ENCODE measurements around the gene MCUB. TPM values are rescaled to one million over a fixed set of nuclear protein-coding genes. Genes with fewer than 3 reads are reported as not detected.

MCUB gene
- total RNA-seq, 2 donors from 2014 or later = 25.9 to 27.7 TPM

DNA sequence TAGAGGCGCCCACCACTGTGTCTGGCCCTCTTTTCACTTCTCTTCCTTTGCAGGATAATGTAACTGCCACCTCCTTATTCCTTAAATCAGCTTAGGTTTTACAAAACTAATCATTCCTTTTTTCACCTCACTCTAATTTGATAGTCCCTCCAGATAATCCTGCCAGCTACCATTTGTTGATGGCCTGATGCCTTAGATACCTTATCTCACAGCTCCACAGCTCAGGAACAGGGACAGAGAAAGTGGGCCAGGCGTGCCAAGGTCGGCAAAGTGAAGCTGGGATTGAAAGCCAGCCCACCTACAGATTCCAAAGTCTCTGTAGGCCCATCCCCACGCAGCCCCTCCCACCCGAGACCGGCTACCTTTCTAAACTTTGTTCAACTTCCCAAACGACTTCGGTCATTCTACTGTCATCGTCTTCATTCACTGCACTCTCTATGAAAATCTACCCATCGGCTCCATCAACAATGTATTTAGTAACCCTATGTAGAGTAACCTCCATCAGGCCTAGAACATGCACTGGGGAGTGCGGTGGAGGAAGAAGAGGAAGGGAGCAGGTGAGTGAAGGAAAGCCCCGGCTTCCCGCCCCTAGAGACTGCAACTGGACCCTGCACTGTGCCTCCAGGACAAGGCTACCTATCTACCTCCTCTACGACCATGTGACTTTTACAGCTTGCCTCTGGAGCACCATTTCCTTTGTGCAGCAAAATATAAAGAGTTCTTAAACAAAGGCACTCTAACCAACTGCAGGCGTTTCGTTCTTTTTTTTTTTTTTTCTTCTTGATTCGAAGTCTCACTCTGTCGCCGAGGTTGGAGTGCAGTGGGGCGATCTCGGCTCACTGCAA, 141.7 kb downstream of the MCUB start:
- ATAC-seq = no peak
- no peak for DNase-seq
- intact Hi-C loops (cut with DNase I) = loop anchor here in 1 of 2 donors (5.0 to 10.0 kb wide), 2 partner anchors 113 to 276 kb away; partner anchors contain the start of gene GAR1

DNA sequence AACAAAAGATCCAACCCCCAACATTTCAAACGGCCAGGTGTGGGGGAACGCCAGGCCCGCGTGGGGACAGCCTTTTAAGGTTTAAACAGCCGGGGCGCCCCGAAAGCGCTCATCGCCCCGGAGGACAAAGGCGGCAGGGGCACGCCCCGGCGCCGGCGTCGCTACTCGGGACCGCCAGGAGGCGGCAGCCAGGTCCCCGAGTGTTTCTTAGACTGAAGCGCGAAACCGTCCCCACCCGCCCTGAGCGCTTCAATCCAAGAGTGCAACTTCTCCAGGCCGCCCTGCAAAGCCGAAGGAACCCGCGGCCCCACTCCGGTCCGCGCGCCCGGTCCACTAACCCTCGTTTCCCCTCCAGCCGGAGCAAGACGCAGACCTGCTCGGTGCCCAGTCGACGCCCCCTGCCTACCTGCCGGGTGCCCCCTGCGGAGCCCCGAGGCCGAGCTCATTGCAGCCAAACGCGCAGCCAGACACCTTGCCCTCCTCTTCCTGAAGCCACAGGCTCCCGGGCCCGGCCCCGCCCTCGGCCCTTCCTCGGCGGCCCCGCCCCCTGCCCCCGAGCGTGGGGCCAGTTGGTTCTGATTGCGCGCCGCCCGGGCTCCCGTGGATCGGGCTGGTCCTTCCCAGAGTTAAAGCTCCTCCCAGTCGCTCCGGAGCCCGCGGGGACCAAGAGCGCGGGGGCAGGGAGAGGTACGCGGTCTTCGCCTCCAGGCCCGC, 143.1 kb downstream of the MCUB start, which contains the start of gene CASP6:
Gene CASP6 (minus strand): TSS at position 496 of the 714 bp plus-strand sequence. CDS start 50 bp downstream, at position 446.
- intact Hi-C loops (cut with DNase I) = loop anchor here in 1 of 2 donors (5.0 to 10.0 kb wide), 2 partner anchors 112 to 274 kb away; partner anchors contain the start of gene GAR1
- DNase-seq (peak; percentile 89), ATAC-seq (peak; percentile 96 to 98)

DNA sequence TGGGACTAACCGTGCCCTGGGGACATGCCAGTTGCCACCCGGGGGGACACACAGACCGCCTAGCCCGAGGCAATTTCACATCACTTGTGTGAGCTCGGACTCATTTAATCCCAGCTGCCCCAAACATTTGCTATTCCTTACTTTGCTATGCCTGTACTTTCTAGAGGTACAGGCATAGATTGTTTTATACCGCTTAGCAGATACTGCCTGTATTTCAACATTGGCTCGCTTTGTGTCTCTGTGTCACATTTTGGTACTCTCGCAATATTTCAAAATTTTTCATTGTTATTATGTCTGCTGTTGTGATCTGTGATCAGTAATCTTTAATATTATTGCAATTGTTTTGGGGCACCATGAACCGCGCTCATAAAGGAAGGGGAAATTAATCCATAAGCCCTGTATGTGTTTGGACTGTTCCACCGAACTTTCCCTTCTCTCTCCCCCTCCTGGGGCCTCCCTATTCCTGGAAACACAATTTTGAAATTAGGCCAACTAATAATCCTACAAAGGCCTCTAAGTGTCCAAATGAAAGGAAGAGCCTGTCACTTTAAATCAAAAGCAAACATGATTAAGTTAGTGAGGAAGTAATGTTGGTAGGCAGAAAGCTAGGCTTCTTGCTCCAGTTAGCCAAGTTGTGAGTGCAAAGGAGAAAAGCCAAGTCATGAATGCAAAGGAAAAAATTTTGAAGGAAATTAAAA, 143.8 kb downstream of the MCUB start:
- ATAC-seq = peak in 1 of 2 donors; percentile 16
- DNase-seq = no peak
- intact Hi-C loops (cut with DNase I) = loop anchor here in 1 of 2 donors (5.0 to 10.0 kb wide), 2 partner anchors 111 to 273 kb away; partner anchors contain the start of gene GAR1

DNA sequence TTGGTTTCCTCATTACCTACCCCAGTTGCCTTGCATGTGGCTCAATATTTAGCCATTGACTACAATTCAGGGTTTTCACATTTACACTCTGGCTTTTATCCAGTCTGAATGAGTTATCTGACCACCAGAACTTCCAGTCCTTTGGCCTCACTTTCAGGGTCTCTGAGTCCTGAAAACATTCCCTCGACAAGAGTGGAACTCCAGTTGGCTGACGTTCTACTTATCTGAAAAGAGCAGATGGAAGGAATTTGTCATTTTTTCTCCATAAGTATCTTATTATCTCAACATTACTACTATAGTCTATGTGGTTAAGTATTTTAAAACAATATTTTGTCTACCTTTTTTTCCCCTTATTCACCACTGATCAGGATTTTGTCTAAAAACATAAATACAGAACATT, 148.4 kb downstream of the MCUB start:
- ATAC-seq = no peak
- intact Hi-C loops (cut with DNase I) = loop anchor here in 1 of 2 donors (10.0 kb wide), 1 partner anchor 106 kb away; the partner anchor contains the start of gene GAR1
- no peak for DNase-seq

DNA sequence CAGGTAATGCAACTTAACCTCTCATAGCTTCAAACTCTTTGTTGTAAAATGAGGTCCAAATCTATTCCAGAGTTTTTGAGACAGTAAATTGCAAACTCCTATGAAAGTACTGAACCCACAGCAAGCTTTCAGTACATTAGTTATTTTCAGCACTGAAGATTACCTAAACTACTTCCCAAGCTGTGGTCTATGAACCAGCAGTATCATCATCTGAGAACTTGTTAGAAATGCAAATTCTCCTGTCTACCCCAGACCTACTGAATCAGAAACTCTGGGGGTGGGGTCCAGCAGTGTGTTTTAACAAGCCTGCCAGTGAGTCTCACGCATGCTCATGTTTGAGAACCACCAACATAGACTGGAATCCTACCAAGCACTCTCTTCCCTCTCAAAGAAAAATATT, 148.9 kb downstream of the MCUB start:
- intact Hi-C loops (cut with DNase I) = loop anchor here in 1 of 2 donors (10.0 kb wide), 1 partner anchor 106 kb away; the partner anchor contains the start of gene GAR1
- ATAC-seq (no peak), DNase-seq (no peak)

DNA sequence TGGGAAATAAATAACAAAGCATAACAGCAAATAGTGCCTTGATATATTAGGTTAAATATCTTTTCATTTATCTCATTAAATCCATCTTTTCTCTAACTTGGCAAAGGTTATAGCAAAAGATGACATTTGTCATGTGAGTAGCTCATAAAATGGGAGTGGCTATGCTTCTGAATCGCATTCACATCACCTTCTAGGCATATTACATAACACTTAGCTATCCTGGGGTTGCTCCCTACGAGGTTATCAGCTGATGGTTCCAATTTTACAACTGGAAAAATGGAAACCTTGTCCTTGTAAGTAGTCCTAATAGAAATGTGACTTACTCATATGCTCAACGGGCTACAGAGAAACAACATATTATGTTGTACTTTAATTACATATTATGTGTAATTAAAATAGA, 153.5 kb downstream of the MCUB start:
- intact Hi-C loops (cut with DNase I) = no loop called here
- ATAC-seq (no peak), DNase-seq (no peak)

DNA sequence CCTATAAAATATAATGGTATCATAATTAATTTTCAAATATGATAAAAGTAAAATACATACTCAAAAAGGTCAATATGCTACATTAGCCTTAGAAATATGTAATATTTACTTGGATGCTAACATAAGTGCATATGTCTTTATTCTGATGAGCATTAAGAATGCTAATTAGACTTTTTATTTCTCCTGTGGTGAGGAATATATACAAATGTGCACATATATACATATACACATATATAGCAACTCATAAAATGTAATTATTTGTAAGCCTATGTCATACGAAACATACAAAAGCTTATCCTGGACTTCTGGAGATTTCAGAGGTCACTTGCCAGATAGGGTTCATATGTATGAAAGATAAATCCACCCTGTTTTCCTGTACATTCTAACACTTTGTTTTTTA, 158.7 kb downstream of the MCUB start:
- no peak for ATAC-seq

DNA sequence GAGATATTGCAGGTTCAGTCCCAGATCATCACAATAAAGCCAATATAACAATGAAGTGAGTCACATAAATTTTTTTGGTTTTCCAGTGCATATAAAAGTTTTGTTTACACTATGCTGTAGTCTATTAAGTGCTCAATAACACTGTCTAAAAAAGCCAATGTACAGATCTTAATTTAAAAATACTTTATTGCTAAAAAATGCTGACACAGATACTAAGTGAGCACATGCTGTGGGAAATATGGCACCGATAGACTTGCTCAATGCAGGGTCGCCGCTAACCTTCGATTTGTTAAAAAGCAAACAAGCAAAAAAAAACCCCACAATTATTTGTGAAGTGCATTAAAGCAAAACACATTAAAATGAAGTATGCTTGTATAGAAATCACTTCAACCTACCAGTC, 159.6 kb downstream of the MCUB start:
- ATAC-seq (no peak), DNase-seq (no peak)
- intact Hi-C loops (cut with DNase I) = no loop called here

More for the DNA sequence above, 158.7 kb downstream of the MCUB start:
- intact Hi-C loops (cut with DNase I) = no loop called here
- no peak for DNase-seq

DNA sequence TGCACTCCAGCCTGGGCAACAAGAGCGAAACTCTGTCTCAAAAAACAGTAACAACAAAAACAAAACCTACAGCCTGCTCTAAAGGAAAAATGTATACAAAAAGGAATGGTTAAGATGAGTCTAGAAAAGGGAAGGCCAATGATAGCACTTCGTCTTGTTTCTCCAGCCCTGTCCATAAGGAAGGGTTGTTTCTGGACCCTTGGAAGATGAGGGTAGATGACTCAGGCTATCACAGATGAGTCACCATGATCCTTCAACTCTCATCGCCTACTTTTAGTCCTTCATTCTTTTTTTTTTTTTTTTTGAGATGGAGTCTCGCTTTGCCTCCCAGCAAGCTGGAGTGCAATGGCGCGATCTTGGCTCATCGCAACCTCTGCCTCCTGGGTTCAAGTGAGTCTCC, 161.0 kb downstream of the MCUB start:
- DNase-seq (no peak), ATAC-seq (peak in 1 of 2 donors; percentile 34)
- intact Hi-C loops (cut with DNase I) = no loop called here

DNA sequence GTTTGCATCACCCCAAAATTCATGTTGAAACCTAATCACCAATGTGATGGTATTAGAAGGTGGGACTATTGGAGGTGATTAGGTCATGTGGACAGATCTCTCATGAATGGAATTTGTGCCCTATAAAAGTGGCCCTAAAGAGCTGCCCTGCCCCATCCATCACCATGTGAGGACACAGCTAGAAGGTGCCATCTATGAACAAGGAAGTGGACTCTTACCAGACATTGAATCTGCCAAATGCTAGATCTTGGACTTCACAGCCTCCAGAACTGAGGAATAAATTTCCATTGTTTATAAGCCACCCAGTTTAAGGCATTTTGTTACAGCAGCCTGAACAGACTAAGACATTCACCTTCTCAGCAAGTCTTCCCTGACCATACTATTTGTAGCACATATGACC, 162.3 kb downstream of the MCUB start:
- intact Hi-C loops (cut with DNase I) = no loop called here
- ATAC-seq = no peak
- no peak for DNase-seq

DNA sequence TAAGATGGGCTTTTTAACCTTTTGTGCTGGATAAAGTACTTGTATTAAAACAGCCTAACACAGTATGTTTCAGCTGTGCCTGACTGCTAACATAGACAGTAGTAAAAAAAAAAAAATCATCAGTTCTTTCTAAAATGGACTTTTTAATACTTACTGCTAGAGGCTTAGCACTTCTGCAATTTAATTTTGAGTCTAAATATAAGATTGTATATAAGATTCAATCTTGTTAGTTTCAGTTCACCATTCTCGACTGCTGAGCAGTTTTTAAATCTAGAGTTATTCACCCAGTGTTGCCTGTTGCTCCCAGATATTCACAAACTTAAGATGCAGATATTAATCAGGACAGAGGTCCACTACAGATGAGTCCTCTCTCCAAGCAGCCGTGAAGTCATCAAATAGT, 163.1 kb downstream of the MCUB start:
- DNase-seq (no peak), ATAC-seq (no peak)
- intact Hi-C loops (cut with DNase I) = no loop called here

DNA sequence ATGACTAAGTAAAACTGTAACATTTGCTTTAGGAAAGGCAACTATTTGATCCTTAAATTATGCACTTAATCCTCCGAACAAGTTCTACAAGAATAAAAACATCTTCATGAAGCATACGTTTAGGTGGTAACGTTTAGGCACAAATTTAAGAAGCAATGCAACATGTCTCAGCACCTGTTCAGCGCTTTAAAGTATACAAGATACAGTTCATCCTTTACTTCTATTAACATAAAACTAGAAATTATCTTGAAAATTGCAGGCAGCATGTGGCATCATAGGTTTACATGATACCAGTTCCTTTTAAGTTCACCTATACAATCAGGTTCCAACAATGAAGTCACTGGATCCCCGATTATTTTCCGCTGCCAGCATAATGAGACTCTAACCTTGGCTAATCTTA, 168.3 kb downstream of the MCUB start:
- intact Hi-C loops (cut with DNase I) = no loop called here
- ATAC-seq = no peak
- DNase-seq = no peak

DNA sequence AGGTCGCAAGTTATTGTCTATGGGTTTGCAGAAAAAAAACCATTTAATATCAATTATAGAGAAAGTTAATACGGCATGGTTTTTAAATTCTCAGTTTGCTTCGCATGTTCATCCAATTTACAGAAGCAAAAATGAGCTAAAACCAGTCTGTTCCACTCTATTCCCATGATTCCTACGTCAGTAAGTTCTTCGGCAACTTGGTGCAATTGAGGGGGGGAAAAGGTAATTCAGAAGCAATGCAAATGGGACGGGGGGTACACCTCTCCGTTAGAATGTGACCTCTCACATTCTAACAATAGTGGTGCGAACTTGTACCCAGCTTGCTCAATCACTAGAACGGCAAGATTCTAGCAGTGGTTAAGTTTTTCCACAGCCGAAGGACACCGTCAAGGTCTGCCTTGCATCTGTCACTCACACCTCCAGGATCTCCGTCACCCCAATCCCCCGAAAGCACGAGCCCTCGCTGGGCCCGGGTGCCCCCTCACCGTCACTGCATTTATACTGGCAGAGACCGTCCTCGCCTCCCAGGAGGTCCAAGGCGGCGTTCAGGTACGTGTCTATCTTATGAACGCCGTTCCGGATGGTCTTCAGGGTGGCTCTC, 169.2 kb downstream of the MCUB start:
- DNase-seq (peak; percentile 31), ATAC-seq (peak in 1 of 2 donors; percentile 16)
- intact Hi-C loops (cut with DNase I) = no loop called here

DNA sequence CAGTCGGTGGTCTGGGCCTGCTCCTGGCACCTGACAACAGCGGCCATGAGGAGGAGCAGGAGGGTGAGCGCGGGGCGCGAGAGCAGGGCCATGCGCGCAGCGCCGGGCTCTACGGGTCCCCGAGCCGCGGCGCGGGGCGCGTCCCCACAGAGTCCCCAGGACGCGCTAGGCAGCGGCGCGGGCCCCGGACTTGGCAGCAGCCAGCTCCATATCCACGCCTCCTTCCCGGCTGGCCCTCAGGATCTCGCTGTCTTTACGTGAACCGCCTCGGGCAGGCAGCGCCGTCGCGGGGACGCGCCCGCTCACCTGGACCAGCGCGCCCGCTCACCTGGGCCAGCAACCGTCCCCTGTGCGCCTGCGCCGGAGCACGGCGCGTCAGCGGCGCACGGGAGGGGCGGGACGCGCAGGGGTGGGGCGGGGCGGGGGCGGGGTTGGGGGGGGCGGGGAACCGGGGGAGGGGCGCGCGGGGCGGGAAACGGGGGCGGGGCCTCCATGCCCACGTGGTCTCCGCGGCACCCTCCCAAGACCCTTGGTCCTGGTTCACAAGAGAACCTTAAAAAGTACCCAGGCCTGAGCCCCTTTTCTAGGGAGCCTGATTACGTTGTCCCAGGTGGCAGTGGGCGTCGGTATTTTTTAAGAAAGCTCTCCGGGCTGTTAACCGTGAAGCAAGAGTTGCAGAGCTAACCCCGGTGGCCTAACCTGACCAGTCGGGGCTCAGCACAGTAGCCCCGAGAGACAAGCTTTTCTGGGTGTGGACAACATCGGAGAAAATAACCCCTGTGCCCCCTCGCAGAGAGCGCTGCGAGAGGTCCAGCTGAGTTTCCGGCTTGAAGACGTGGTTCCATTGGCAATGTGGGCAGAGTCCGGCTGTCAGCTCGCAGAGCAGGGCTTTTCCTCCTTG, 169.9 kb downstream of the MCUB start, which contains the start of gene PLA2G12A:
Gene PLA2G12A (minus strand): TSS at position 353 of the 901 bp plus-strand sequence. CDS start 261 bp downstream, at position 92.
- DNase-seq = peak; percentile 62
- peak; percentile 96 to 97 for ATAC-seq
- intact Hi-C loops (cut with DNase I) = no loop called here

DNA sequence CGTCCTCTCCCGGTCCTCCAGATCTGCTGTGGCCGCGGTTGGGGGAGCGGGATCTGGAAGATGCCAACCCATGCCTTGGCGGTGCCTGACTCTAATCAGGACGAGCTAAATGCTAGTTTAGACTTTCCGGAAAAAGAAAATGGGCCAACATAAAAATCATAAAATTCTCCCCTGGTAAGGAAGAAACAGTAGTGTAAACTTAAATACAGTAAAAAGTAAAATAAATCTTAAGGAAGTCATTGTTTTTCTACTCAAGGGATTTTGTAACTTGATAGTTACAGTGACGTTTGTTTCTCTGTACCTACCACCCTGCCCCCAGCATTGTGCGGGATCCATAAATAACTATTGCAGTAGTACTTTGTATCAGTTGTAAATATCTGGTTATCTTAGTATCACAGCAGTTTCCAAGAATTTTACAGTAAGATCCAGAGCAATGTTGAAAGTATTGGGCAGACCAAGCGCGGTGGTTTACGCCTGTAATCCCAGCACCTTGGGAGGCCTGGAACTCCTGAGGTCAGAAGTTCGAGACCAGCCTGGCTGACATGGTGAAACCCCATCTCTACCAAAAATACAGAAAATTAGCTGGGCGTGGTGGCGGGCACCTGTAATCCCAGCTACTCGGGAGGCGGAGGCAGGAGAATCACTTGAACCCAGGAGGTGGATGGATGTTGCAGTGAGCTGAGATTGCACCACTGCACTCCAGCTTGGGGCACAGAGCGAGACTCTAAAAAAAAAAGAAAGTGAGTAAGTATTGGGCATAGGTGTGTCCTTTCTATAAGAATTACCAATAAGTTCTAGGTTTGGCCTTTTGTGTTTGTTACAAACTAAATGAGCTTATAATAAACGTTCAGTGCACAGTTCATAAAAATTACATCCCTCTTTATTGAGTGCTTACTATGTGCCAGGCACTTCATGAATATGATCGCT, 170.8 kb downstream of the MCUB start:
- ATAC-seq = no peak
- DNase-seq = no peak
- intact Hi-C loops (cut with DNase I) = no loop called here

DNA sequence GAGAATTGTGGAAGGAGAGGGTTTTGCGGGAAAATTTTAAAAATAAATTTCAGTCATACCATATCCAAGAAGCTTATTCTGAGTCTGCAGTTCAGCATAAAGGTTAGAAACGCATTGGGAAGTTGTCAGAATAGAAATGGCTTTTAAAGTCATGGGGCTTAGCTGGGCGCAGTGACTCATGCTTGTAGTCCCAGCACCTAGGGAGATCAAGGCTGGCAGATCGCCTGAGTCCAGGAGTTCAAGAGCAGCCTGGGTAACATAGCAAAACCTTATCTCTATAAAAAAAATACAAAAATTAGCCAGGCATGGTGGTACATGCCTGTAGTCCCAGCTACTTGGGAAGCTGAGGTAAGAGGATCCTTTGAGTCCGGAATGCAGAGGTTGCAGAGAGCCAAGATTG, 173.7 kb downstream of the MCUB start:
- intact Hi-C loops (cut with DNase I) = no loop called here
- DNase-seq = no peak
- no peak for ATAC-seq

Data from left cardiac atrium (tissue), 4 donors.